ENCODE measurements around the gene NAGLU.

The NAGLU gene

DNA sequence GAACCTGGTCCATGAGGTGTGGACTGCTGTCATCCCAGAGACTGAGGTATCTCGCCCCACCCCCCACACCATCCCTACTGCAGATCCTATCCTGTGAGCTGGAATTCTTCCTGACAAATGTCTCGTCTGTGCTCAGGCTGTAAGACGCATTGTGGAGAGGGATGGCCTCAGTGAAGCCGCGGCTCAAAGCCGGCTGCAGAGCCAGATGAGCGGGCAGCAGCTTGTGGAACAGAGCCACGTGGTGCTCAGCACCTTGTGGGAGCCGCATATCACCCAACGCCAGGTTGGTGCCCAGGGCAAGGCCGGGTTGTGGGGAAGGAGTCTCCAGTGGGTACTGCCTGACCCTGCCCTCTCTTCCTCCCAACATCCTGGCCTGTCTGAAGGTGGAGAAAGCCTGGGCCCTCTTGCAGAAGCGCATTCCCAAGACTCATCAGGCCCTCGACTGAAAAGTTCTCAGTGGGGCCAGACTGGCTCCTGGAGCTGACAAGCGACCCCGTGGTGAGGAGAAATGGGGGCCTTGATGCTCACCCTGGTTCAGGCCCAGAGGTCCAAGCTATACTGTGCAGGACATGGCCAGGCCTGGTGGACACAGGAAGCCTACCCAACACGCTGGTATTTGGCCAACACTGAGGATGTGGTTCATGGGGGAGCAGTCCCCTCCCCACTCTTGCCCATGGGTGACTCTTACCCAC lies 29.6 kb downstream of the NAGLU start:
- TF ChIP-seq, protein P1, sequence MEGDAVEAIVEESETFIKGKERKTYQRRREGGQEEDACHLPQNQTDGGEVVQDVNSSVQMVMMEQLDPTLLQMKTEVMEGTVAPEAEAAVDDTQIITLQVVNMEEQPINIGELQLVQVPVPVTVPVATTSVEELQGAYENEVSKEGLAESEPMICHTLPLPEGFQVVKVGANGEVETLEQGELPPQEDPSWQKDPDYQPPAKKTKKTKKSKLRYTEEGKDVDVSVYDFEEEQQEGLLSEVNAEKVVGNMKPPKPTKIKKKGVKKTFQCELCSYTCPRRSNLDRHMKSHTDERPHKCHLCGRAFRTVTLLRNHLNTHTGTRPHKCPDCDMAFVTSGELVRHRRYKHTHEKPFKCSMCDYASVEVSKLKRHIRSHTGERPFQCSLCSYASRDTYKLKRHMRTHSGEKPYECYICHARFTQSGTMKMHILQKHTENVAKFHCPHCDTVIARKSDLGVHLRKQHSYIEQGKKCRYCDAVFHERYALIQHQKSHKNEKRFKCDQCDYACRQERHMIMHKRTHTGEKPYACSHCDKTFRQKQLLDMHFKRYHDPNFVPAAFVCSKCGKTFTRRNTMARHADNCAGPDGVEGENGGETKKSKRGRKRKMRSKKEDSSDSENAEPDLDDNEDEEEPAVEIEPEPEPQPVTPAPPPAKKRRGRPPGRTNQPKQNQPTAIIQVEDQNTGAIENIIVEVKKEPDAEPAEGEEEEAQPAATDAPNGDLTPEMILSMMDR (IDR thresholded peaks at IDR 0.05) = no peak

DNA sequence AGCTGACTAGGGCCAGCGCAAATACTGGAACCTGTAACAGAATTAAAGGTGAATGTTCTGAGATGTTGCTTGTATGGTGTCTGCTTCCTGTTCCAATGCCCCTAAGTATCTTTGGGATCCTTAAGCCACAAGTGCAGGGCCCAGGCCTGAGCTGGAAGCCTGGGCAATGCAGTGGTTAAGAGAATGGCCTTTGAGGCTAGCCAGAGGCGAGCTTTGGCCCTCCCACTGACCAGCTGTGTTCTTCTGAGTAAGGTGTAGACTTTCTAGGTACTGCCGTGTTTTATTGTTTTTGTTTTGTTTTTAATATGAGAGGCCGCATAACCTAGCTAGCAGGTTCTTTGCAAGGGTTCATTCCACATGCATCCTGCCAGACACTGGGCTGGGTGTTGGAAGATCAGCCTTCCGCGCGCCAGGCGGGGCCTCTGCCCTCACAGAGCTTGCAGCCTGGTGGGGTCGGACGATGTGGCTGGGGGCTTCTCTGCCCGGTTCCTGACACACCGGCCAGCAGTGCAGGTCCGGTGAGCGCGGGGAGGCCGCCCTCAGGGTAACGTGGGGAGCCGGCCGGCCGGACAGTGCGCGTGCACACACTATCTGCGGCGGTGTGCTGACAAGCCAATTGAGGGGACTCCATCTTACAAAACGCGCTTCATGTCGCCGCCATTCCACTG lies 30.3 kb downstream of the NAGLU start:
- TF ChIP-seq, protein P1 (IDR thresholded peaks at IDR 0.05) = no peak

DNA sequence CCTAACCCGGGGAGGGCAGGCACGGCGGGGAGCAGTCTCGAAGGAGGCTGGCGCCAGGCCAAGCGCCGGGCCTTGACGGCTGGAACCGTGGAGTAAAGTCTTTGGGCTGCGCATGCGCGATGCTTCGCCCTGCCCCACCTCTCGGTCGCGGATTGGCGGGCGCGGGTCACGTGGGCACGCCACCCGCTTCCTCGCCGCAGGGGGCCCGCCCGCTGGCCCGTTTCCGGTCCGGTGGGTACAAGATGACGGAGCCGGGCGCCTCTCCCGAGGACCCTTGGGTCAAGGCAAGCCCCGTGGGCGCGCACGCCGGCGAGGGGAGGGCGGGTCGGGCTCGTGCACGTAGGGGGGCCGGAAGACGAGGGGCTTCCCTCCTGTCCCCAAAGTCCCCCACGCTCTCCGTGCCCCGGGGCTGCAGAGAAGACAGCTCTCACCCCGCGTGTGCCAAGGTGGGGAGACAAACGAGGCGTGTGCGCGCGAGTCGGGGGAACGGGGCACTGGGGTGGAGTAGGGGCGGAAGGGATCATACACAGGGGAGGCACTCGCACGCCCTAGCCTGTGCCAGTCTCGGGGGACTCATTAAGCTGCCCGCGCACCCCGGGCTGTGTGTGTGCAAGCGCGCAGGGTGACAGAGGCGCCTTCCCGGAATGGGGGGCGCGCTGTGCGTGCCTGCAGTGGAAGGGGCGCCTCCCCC lies 31.0 kb downstream of the NAGLU start, which contains the start of gene MLX:
Gene MLX, plus strand, starts transcription at position 218 of the 691 bp plus-strand sequence. Its CDS starts 25 bp downstream, at position 243.
- TF ChIP-seq, protein P1 (IDR thresholded peaks at IDR 0.05) = no peak

DNA sequence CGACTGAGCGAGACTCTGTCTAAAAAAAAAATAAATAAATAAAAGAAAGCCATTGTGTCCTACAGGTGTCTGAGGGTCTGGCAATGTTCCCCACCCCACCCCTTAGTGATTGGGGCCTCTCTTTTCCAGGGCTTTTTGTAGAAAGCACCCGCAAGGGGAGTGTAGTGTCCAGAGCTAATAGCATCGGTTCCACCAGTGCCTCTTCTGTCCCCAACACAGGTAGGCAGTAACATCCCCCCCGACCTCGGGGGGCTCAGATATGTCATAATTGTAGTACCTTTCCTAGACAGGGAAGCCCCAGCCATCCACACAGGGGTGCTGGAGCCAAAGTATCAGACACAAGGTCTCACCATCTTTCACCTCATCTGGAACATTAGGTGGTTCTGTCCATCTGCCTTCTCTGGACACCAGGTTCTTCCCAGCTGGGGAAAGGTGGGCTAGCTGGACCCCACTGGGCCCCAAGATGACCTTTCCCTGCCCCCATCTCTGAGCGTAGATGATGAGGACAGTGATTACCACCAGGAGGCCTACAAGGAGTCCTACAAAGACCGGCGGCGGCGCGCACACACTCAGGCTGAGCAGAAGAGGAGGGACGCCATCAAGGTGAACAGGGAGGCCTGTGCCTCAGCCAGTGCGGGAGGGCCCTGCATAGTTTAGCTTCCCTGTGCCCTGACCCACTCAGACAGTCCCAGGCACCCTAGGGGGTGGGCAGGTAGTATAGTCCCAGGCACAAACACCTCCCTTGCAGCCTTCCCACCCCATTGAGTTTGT lies 32.5 kb downstream of the NAGLU start:
- TF ChIP-seq, protein P1 (IDR thresholded peaks at IDR 0.05) = no peak

DNA sequence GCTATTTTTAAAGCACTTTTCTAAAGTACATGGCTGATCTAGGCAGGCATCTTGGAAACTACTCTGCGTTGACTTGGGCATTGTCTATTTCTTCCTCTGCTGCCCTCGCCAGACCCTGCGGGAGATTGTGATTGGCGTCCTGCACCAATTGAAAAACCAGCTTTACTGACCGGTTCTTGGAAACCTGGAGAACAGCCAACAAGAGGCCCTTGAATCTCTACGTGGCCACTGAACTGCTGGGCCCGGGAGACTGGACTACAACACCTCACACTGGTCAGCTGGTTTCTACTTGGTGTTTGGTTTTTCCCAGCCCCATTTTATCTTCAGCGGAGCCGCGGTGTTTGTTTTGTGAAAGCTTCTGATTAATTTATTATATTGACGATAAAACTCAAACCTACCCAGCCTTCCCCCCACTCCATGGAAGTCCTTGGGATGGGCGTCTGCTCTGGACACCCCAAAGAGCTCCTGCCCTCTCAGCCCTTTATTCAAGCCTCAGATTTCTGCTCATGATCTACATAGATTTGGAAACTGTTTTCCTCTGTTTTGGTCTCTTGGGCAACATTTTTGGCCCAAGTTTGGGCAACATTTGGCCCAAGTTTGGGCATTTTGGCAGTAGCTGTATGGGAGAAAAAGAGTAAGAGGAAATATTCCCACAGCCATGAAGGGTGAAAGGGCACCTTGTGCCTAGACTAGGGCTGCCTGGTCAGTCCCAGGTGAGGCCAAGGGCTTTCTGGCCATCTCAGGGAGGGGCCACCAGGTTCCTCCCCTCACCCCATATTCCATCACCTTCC lies 35.6 kb downstream of the NAGLU start:
- TF ChIP-seq, protein P1 (IDR thresholded peaks at IDR 0.05) = no peak

DNA sequence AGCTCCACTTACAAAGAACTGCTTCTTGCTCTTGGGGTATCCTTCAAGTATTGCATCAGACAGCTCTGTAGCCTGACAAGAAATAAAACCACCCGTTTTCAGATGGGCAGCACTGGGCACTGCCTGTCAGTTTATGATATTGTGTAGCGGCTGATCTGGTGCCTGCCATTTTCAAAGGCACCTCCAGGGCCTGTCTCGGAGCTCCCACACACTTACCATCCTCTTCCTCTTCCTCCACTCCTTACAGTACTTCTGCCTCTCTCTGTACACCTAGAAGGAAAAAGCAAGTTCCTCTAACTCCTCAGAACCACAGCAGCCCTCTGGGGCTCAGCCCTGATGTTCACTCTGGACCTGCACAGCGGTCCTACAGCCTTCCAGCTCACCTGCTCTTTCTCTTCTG lies 37.1 kb downstream of the NAGLU start:
- TF ChIP-seq, protein P1 (IDR thresholded peaks at IDR 0.05) = no peak

Measured in LNCAP (cell line).